ENCODE results near the gene PRSS3.
"Not testable (repeated sequence)": the region's sequence is repeated elsewhere in the genome, so short reads cannot be mapped to it uniquely, and the experiment has no call there.

Gene PRSS3

GRCh38 chr9:33795281-33795680, at the start of gene PRSS3:
Gene PRSS3, plus strand, starts transcription at chr9:33795561. Its CDS starts 13 bp downstream, at chr9:33795574.
- no peak for DNase-seq (ENCODE audit: low read depth)

- DNase-seq (ENCODE audit: low read depth), result no peak
These were observed 46.6 kb upstream of the PRSS3 start for GRCh38 chr9:33748633-33749304.

GRCh38 chr9:33749305-33749654, 46.1 kb upstream of the PRSS3 start:
- not testable (repeated sequence) for DNase-seq (ENCODE audit: low read depth)

- DNase-seq (ENCODE audit: low read depth), result peak; percentile 71
These were observed 45.0 kb upstream of the PRSS3 start for GRCh38 chr9:33750307-33750838.

GRCh38 chr9:33750839-33751339, 44.5 kb upstream of the PRSS3 start:
- DNase-seq (ENCODE audit: low read depth), result peak; percentile 53

GRCh38 chr9:33751536-33752129, 43.7 kb upstream of the PRSS3 start:
- DNase-seq (ENCODE audit: low read depth), result no peak

GRCh38 chr9:33752130-33752637, 43.2 kb upstream of the PRSS3 start:
- DNase-seq (ENCODE audit: low read depth), result no peak

- DNase-seq (ENCODE audit: low read depth), result not testable (repeated sequence)
These were observed 42.6 kb upstream of the PRSS3 start for GRCh38 chr9:33752789-33753188.

- peak; percentile 91 for DNase-seq (ENCODE audit: low read depth)
These were observed 35.7 kb upstream of the PRSS3 start for GRCh38 chr9:33759648-33760047.

GRCh38 chr9:33762343-33762742, 33.0 kb upstream of the PRSS3 start:
- DNase-seq (ENCODE audit: low read depth), result no peak

- DNase-seq (ENCODE audit: low read depth), result peak; percentile 91
These were observed 31.7 kb upstream of the PRSS3 start for GRCh38 chr9:33763709-33764108.

GRCh38 chr9:33765411-33765810, 29.9 kb upstream of the PRSS3 start:
- DNase-seq (ENCODE audit: low read depth), result peak; percentile 94

GRCh38 chr9:33770156-33770880, 25.0 kb upstream of the PRSS3 start:
- DNase-seq (ENCODE audit: low read depth), result peak; percentile 86

GRCh38 chr9:33773135-33773534, 22.2 kb upstream of the PRSS3 start:
- not testable (repeated sequence) for DNase-seq (ENCODE audit: low read depth)

GRCh38 chr9:33774074-33774659, 21.2 kb upstream of the PRSS3 start:
- DNase-seq (ENCODE audit: low read depth), result not testable (repeated sequence)

GRCh38 chr9:33776578-33776977, 18.8 kb upstream of the PRSS3 start:
- no peak for DNase-seq (ENCODE audit: low read depth)

GRCh38 chr9:33778700-33779351, 16.5 kb upstream of the PRSS3 start:
- peak; percentile 81 for DNase-seq (ENCODE audit: low read depth)

- no peak for DNase-seq (ENCODE audit: low read depth)
These were observed 15.1 kb upstream of the PRSS3 start for GRCh38 chr9:33780276-33780675.

- no peak for DNase-seq (ENCODE audit: low read depth)
These were observed 13.6 kb upstream of the PRSS3 start for GRCh38 chr9:33781736-33782135.

- DNase-seq (ENCODE audit: low read depth), result peak; percentile 64
These were observed 12.8 kb upstream of the PRSS3 start for GRCh38 chr9:33782395-33783152.

GRCh38 chr9:33785914-33786313, 9.4 kb upstream of the PRSS3 start:
- peak; percentile 45 for DNase-seq (ENCODE audit: low read depth)

All from ELR (cell line).